Activated CD4-positive, alpha-beta T cell treated with anti-CD3 and anti-CD28 coated beads, Interleukin-2, amount 50 U/mL, for 16 hours (primary cell): ENCODE results near the gene DCAKD.
"Not testable (repeated sequence)": the region's sequence is repeated elsewhere in the genome, so short reads cannot be mapped to it uniquely, and the experiment has no call there.

Experiments
- DNase-seq: peaks from one replicate; pipeline ENCODE4 v3.0.0-alpha.2; 2020

The DCAKD gene

DNA sequence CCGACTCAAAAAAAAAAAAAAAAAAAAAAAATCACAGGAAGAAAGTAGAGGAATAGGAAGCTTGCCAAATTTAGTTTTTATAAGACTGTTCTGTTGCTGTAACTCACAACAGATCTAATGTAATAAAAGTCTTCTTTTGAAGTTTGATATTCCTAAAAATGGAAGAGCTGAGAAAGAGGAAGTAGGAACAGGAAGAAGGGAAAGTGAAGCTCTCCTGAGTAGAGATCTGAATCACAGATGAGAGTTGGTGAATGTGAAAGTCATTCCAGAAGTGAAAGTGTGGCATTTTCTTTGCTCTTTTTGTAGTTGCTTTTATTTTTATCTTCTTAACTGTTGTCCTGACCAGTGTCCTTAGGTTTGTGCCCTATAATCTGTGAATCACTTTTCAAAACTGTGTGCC is 11.8 kb upstream of the DCAKD start:
- DNase-seq, result peak; percentile 52

DNA sequence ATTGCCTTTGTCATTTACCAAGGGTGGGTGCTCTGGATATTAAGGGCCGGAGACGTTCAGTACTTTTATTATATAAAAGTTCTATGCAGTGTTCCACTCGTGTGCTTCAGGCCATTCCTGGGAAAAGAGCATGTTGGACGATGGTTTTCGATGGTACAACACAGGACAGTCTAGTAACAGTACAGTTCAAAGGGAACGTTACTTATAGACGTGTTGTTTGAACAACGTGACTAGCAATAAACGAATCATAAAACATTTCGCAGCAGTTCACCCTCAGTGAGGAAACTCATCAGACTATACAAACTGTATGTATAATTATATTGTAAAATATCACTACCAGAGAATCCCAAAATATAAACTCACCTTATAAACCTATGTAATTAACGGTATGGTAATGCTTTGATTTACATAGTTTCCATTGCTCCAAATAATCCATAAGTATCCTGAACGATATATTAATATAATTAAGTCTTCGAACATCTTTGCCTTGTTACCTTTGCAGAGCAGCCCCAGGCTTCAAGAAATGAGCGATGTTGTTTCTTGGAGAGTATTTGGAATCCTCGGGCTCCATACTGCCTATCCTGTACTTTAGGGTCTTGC is 10.3 kb upstream of the DCAKD start:
- no peak for DNase-seq

DNA sequence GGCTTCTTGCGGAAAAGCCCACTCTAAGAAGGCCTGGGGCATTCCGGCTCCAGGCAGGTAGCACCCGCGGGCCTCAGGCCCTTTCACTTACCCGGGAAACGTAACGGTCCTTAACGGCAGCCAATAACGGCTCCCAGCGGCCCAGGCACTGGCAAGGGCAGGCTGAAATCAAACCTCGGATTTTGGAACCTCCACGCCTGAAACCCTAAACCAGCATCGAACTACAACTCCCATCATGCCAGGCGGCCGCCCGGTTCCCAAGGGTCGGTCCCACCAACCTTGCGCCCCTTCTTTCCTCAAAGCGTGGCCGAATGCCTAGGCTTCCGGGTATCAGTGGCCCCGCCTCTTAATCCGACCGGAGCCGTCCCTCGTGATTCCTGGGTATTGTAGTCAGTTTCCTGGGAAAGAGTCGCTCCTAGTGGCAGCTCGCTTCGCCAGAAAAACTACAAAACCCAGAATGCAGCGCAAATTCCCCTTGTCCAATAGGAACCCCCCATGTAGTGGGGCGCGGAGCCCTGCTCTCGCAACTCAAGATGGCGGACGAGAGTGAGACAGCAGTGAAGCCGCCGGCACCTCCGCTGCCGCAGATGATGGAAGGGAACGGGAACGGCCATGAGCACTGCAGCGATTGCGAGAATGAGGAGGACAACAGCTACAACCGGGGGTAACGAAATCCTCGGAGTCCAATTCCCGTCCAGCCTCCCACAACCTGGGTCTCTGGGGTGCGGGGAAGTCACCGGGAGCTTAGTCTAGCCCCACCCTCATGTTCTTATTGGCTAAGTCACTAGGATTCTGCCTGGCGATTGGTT is 9.6 kb upstream of the DCAKD start, which contains the start of gene NMT1:
NMT1 (plus strand) TSS at position 521 of the 809 bp plus-strand sequence; CDS start at position 534, 13 bp downstream.
- DNase-seq, result peak; percentile 99

DNA sequence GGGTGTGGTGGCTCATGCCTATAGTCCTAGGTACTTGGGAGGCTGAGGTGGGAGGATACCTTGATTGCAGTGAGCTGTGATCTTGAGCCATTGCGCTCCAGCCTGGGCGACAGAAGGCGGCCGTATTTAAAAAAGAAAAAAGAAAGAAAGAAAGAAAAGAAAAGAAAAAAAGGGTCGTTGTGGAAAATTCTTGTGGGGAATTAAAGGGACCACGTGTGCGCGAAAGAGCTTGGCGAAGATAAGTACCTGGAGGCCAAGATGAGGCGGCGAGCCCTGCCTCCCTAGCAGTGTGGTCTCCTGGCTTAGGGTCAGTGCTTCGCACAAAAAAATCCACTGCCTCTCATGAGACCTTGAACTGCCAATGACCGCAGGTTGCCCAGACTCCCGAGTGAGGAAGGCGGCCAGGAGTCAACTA is 9.0 kb upstream of the DCAKD start:
- no peak for DNase-seq

DNA sequence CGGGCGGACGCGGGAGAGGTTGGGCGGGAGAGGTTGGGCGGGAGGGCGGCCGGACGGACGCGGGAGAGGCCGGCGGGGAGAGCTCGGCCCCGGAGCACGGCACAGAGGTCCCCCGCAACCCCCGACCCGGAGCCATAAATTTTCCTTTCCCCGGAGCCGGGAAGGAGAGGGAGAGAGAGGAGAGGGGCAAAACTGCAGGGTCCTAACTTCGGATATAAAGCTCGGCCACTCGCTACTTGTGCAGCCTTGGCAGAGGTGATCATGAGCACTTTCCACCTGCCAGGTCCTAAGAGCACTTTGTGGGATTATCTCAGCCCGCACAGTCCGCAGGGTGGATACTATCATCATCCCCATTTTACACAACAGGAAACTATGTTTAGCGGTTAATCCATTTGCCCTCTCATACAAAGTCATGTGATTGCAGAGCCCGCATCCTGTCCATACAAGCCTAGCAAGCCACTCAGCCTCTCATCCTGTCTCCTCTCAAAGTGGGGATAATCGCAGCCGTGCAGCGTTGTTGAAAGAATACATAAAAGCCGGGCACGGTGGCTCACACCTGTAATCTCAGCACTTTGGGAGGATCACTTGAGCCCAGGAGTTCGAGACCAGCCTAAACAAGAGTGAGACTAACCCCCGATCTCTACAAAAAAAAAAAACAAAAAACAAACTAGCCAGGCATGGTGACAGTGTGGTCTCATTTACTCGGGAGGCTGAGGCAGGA is 780 bp upstream of the DCAKD start:
- DNase-seq, result peak; percentile 86

DNA sequence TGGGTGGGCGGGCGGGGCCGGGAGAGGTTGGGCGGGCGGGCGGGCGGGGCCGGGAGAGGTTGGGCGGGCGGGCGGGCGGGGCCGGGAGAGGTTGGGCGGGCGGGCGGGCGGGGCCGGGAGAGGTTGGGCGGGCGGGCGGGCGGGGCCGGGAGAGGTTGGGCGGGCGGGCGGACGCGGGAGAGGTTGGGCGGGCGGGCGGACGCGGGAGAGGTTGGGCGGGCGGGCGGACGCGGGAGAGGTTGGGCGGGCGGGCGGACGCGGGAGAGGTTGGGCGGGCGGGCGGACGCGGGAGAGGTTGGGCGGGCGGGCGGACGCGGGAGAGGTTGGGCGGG is 254 bp upstream of the DCAKD start:
- not testable (repeated sequence) for DNase-seq

DNA sequence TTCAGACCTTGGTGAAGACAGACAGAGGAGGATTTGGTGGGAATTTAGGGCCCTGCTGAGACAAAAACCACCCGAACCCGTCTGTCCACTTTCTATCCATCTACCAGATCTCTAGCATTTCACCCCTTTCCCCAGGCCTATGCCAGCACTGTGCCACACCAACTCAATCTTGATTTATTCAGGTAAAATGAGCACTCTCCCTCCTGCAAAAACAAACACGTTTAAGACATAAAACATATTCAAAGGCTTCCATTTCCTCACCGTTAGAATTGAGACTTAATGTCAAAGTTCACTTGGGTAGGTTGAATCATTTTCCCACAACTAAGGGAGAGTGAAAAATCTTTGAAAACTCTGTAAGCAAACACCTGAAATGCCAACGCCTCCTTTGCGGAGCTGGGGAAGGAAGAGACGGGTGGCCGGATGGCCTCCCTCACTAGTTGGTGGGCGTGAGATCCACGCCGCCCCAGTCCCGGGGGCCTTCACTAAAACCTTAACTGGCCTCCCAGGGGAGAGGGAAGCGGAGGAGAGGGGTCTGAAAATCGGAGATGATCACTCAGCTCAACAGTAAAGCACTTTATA is 862 bp downstream of the DCAKD start:
- DNase-seq, result peak; percentile 51

DNA sequence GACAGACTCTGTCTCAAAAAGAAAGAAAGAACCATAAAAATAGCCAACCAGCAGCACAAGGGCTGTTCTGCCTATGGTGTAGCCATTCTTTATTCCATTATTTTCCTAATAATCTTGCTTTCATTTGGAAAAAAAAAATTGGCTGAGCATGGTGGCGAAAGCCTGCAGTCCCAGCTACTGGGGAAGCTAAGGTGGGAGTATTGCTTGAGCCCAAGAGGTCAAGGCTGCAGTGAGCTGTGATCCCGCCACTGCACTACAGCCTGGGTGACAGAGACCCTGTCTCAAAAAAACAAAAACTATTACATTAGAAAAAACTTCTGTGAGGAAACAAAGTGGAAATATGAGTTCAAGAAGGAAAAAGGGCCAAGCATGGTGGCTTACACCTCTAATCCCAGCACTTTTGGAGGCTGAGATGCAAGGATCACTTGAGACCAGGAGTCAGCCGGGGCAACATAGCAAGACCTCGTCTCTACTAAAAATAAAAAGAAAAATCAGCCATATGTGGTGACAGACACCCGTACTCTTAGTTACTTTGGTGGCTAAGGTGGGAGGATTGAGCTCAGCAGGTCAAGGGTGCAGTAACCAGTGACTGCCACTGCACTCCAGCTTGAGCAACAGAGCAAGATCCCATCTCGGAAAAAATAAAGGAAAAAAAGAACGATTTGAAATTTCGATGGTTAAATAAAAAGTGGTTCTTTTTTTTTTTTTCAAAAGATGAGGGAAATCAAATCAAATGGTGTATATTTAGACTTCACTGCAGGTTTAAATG is 2.5 kb downstream of the DCAKD start:
- no peak for DNase-seq

DNA sequence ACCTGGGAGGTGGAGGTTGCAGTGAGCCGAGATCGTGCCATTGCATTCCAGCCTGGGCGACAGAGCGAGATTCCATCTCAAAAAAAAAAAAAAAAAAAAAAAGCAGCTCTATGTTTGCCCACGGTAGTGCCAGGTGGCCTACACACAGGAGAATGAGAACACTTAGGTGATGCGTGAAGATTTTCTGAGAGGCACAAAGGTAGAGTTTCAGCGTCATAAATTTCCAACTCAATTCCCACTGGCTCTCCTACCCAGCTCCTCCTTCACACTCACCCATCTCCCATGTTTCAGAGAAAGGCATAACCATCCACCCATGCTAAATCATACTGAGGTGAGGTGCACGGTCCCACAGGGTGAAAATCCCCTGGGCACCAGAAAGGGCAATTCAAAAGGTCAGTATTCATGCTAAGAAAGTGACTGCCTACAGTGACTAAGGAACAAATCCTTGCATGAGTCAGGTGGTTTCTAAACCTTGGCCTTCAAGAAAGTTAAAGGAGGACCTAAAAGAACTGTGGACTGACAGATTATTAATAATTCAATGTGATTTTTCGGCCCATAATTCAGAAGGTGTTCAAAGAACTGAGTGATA is 4.8 kb downstream of the DCAKD start:
- no peak for DNase-seq

DNA sequence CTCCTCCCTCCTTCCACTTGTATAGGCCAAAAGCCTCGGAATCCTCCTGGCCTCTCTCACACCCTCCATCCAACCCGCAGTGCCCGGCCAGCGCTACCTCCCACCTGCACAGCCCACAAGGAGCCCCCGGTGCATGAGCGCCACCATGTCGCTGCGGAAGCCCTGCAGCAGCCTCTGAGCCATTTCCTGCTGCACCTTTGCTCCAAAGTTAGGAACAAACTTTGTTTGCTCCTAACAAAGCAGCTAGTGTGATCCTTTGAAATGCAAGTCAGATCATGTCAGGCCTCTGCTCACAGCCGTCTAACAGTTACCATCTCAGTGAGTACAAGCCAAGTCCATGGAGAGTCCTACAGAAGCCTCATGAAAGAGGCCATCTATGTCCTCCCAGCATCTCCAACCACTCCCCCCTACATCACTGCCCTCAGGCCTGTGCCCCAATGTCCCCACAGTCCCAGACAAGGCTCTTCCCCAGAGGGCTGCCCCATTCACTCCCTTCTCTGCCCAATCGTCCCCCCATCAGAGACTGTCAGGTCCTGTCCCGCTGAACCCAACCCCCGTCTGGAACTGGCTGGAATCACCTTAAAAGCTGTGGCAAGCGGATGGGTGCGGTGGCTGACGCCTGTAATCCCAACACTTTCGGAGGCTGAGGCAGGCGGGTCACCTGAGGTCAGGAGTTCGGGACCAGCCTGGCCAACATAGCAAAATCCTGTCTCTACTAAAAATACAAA is 7.5 kb downstream of the DCAKD start:
- DNase-seq, result no peak

DNA sequence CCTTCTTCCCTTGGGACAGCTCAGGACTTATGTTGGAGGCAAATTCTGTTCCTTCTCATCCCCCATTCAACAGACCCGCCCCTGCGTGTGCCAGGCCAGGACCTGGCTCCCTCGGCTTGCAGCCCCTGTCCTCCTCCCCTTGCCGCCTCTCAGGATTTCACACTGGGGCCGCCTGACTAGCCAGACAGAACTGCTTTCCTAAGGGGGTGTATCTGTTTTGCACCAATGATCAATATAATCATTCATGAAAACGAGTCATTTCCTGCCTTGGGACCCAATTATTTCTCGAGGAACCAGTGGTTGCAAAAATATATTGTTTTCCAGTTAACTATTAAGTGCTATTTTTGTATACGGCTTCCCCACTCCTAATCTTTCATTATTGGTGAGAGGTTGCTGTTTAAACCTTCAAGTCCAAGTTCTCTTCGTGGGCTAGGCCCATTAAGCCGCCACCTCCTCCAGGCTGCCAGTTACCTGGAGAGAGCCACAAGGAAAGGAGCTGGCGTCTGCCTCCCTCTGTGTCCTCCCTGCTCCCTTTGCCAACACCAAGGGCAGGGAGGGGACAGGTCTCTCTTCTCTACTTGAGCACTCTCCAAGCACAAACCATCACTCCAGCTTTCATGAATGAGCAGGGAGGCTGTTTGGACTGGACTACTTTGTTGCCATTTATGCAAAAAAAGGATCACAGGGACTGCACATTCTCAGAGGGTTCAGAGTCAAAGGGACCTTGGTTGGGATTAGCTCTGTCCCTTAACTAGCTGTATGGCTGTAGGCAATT is 8.9 kb downstream of the DCAKD start:
- DNase-seq, result no peak

DNA sequence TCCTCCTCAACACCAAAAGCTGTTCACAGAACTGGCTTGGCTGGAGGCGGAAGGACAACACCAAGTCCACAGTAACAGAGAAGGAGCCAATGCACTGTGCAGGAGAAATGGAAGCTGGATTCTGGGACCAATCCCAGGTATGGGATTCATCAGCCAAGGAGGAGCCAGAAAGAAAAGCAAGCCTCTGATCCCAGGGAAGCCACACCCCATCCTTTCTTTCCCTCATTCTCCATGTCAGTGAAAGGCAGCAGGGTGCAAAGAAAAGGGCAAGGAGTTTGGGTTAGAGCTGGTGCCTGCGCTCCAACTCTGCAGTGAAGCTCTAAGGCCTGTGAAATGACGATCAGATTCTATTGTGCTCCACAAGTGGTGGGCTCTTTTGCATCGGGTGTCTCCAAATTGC is 11.0 kb downstream of the DCAKD start:
- DNase-seq, result no peak

DNA sequence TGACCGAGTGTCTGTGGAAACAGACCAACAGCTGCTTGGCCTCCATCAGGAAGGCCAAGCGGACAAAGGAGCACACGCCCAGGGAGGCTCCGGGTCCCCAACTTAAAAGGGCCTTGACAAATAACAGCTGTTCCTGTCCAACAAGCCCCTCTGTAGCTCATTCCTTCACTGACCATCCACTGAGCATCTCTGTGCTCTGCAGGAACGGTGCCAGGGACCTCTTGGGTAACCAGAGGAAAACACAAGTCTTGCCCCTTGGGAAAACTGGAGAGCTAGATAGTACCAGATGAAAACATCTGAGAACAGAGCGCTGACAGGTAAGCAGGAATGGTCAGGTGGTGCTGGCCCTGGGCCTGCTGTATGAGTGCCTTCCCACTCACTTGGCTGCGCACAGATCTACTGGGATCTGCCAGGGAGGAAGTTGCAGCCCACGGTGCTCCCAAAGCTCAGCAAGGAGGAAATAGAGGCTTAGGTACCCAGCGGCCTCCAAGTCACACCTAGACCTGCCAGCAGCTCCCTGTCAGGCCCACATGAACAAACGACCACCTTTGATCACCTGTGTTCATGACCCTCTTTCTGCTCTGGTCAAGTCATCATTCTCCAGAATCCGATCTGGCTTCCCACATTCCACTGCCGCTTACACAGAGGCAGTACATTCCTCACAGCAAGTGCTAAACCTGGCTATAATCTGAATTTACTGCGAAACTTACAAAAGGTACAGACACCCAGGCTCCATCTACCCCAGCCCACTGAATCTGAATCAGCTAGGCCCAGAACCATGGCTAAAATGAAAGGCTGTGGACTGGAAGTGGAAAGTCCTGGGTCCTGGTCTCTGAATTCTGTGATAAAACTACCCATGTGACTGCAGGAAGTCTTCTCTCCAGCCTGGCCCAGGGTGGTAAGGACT is 12.5 kb downstream of the DCAKD start:
- no peak for DNase-seq

DNA sequence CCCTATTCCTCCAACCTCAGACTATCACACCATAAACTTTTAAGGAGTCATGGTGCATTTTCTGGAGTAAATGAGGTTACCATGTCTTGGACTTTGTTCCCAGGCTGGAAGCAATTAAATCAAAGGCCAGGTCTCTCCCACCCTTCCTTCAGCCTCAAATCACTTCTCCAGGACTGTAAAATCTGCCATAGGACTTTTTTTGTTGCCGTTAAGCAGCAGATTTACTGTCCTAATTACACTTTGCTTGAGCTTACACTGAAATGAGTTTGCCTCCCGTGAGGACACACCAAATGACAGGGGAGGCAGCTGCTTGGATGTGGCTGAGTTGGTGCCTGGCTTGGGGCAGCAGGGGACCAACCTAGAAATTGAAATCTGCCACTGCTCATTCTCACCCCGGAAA is 14.7 kb downstream of the DCAKD start:
- no peak for DNase-seq

DNA sequence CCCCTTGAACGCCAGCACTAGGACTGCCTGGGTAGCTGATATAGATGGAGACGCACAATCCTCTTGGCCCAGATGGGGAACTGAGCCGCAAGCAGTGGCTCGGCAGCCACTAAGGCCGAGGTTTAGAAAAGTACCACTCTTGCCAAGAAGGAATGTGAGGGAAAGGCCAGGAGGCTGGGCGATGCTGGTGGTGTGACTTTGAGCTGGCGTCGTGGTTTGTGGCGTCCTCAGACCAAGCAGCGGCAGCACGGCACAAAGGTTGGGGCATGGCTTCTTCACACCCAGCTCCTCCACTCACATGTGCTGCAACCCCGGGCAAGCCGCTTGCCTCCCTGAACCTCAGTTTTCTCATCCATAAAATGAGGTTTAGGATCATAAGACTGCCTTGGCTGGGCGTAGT is 15.6 kb downstream of the DCAKD start:
- no peak for DNase-seq

DNA sequence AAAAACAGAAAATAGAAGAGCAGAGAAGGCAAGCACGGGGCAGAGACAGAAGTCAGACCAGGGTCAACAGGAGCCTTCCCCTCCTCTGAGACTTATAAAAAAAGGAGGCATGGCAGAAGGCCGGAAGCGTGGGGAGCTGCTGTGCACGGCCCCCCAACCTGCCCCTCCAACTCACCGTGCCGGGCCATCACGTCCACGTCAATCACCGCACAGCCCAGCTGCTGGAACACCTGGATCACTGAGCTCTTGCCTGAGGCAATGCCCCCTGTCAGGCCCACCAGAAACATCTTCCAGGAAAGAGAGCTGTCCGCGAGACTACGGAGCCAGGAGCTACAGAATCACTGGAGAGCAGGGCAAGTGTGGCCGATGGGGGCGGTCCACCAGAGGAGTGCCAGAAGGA is 16.8 kb downstream of the DCAKD start:
- DNase-seq, result no peak

DNA sequence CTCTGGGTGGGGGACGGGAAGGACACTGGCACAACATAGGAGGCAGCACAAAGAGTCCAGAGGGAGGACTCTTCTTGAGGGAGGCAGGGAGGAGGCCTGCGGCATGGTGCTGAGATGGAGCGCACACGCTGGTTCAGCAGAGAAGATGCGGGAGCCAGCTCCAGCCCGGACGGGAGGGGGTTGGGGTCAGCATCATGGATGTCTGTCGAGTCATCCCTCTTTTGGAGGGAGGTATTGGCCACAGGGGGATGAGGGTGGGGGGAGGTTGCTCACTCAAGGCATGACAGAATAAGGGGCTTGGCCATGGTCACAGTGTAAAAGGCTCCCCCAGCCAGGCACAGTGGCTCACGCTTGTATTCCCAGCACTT is 19.3 kb downstream of the DCAKD start:
- DNase-seq, result no peak

DNA sequence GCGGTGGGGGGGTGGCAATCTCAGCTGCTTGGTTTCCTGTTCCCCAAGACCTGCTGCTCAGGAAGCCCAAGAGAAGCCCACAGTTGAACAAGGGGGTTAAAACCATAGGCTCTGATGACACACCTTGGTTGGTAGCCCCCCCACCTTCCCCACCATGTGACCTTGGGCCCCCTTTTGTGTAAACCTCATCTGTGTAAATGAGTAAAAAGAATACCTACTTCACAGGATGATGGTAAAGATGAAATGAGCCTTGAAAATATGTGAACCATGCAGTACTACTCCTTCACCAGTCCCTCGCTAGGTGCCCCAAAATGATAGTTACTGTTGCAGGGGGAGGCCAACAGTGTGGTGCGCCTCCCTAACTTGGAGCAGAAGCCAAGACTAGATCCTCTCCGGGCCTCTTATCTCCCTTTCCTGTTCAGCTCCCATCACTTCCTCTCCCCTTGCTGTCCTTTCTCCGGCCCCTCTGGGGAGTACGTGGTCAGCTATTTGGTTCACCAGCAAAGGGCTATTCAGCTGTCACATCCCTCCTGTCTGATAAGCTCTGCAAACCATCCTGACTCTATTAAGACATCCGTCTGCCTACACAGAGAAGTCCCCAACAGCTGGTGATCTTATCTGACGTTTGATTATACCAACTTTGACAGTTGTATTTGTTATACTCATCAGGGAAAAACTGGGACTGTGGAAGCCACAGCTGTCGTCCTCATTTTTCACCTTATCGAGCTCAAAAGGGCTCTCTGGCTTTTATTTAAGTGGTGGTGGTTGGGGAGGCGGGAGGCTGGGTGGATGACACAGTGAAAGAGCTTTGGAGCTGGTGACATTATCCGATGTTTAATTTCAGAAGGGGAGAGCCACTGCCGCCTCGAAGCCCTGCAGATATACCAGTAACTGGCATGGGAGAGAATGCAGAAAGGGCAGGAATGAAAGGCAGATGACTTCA is 19.9 kb downstream of the DCAKD start:
- no peak for DNase-seq

DNA sequence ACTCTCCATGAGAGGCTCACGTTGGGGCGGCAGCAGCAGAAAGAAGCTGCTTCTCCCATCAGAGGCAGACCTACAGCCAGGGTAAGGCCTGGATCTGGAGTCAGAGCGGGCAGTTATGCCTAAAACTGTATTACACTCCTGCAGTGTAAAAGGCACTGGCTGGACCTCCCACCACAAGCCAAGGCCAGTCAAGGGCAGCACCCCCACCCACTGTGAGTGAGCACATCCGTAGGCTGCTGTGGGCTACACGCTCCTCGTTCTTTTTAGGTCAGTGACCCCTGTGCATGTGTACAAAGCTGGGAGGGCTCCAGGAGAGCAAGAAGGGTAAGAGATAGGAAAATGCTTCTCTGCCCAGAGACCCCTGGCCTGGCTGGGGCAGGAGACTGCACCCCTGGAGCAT is 20.7 kb downstream of the DCAKD start:
- no peak for DNase-seq
